Astrocyte (in vitro differentiated cells and primary cell): Measurements from ENCODE around the gene KIR3DL1. TPM values are rescaled to one million over a fixed set of nuclear protein-coding genes. Genes with fewer than 3 reads are reported as not detected.

ENCODE experiments used
- DNase-seq: peaks from one replicate; pipeline ENCODE4 v3.0.0-alpha.2; 2010; ENCODE audit warnings: low read depth
- FAIRE-seq: peaks from 2 replicates; lab custom pipeline; 2011; peaks lifted over from hg19 to GRCh38; lab: Jason Lieb, UNC
- H2AFZ ChIP-seq: 2 replicates; pipeline ENCODE4 v1.6.0; 2012; ENCODE audit warnings: low read depth, low read length, inconsistent platforms
- H3K27ac ChIP-seq: 2 replicates; pipeline ENCODE4 v1.5.1; 2011; ENCODE audit warnings: low read depth, low read length, inconsistent platforms
- H3K27me3 ChIP-seq: 2 replicates; pipeline ENCODE4 v1.6.0; 2011; ENCODE audit warnings: low read length, inconsistent platforms; ENCODE audit not compliant: insufficient read depth
- H3K36me3 ChIP-seq: 2 replicates; pipeline ENCODE4 v1.5.1; 2011; ENCODE audit warnings: low read length, inconsistent platforms; ENCODE audit not compliant: insufficient read depth
- H3K4me1 ChIP-seq: 2 replicates; pipeline ENCODE4 v1.5.1; 2011; ENCODE audit warnings: low read length, inconsistent platforms; ENCODE audit not compliant: insufficient read depth
- H3K4me2 ChIP-seq: 2 replicates; pipeline ENCODE4 v1.6.0; 2012; ENCODE audit warnings: low read length, inconsistent platforms
- H3K4me3 ChIP-seq: 2 replicates; pipeline ENCODE4 v1.5.1; 2011; ENCODE audit warnings: low read depth, mild to moderate bottlenecking, low read length, inconsistent platforms; ENCODE audit not compliant: insufficient read depth
- H3K79me2 ChIP-seq: 2 replicates; pipeline ENCODE4 v1.6.0; 2012; ENCODE audit warnings: mild to moderate bottlenecking, low read length, inconsistent platforms; ENCODE audit not compliant: insufficient read depth
- H3K9ac ChIP-seq: 2 replicates; pipeline ENCODE4 v1.6.0; 2012; ENCODE audit warnings: mild to moderate bottlenecking, low read length, inconsistent platforms
- H3K9me3 ChIP-seq: 2 replicates; pipeline ENCODE4 v1.5.1; 2012; ENCODE audit warnings: low read depth, mild to moderate bottlenecking, low read length, inconsistent platforms; ENCODE audit not compliant: insufficient read depth
- H4K20me1 ChIP-seq: 2 replicates; pipeline ENCODE4 v1.6.0; 2012; ENCODE audit warnings: low read length, inconsistent platforms; ENCODE audit not compliant: insufficient read depth
- H3K27ac Mint-ChIP-seq: one replicate; pipeline ENCODE4 v1.8.0; 2021; ENCODE audit warnings: mild to moderate bottlenecking, mixed read lengths; ENCODE audit not compliant: unreplicated experiment
- H3K27me3 Mint-ChIP-seq: one replicate; pipeline ENCODE4 v1.8.0; 2021; ENCODE audit warnings: low read depth, mixed read lengths; ENCODE audit not compliant: unreplicated experiment
- H3K36me3 Mint-ChIP-seq: one replicate; pipeline ENCODE4 v1.8.0; 2021; ENCODE audit warnings: low read depth, mixed read lengths; ENCODE audit not compliant: unreplicated experiment
- H3K4me1 Mint-ChIP-seq: one replicate; pipeline ENCODE4 v1.8.0; 2021; ENCODE audit warnings: low read depth, mixed read lengths; ENCODE audit not compliant: unreplicated experiment
- H3K4me3 Mint-ChIP-seq: one replicate; pipeline ENCODE4 v1.8.0; 2021; ENCODE audit warnings: mild to moderate bottlenecking, moderate library complexity, mixed read lengths; ENCODE audit not compliant: unreplicated experiment
- H3K9me3 Mint-ChIP-seq: one replicate; pipeline ENCODE4 v1.8.0; 2021; ENCODE audit warnings: mild to moderate bottlenecking, mixed read lengths; ENCODE audit not compliant: unreplicated experiment
- EZH2 ChIP-seq: IDR thresholded peaks from 2 replicates; pipeline ENCODE4 v1.6.1; 2012; ENCODE audit warnings: mild to moderate bottlenecking, low read length, inconsistent platforms; ENCODE audit not compliant: insufficient read depth
- total RNA-seq: library from RNA; stranded (reverse); gene quantifications from 2 replicates; pipeline ENCODE4 v1.2.1, GENCODE V29; 2021
- TF ChIP-seq, protein P1 (sequence below): IDR thresholded peaks from 2 replicates; pipeline ENCODE4 v1.5.1; 2011; ENCODE audit warnings: low read depth, mild to moderate bottlenecking, inconsistent platforms, low read length, moderate library complexity; ENCODE audit not compliant: insufficient read depth

Gene KIR3DL1
- total RNA-seq, 1 donor from 2014 or later: not detected

DNA sequence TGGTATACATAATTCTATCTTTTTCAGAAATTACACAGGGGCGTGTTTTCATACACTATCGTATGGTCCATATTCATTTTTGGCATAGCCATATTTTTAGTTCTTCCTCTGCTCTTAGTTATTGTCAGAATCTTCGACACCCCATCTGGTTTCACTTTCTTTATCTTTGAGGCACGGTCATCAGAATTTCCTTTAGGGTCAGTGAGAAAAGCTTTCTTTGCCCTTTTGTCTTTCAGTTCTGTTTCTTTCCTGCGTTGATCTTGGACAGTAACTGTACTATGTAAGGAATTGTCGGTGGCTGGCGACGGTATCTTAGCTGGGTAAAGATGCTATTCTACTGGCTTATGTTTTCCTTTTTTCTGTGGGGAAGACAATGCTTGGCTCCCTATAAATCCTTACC is 23.5 kb upstream of the KIR3DL1 start:
- Mint-ChIP-seq H3K27me3 (no peaks in the 10 kb centered on the region), H3K27ac (no peak overlapping the region), H3K4me1 (no peaks in the 10 kb centered on the region), H3K9me3 (peaks cover 9% of the 10 kb centered on the region), H3K4me3 (no peak overlapping the region), H3K36me3 (no peaks in the 10 kb centered on the region)
- Histone ChIP-seq H3K27me3 (no peaks in the 10 kb centered on the region), H3K4me2 (no peak overlapping the region), H3K9me3 (peaks cover 3% of the 10 kb centered on the region), H4K20me1 (no peaks in the 10 kb centered on the region), H2AFZ (no peak overlapping the region), H3K9ac (no peak overlapping the region), H3K4me1 (no peaks in the 10 kb centered on the region), H3K27ac (no peak overlapping the region), H3K4me3 (no peak overlapping the region), H3K36me3 (no peaks in the 10 kb centered on the region), H3K79me2 (no peaks in the 10 kb centered on the region)
- no peak for TF ChIP-seq EZH2
- TF ChIP-seq, protein P1, sequence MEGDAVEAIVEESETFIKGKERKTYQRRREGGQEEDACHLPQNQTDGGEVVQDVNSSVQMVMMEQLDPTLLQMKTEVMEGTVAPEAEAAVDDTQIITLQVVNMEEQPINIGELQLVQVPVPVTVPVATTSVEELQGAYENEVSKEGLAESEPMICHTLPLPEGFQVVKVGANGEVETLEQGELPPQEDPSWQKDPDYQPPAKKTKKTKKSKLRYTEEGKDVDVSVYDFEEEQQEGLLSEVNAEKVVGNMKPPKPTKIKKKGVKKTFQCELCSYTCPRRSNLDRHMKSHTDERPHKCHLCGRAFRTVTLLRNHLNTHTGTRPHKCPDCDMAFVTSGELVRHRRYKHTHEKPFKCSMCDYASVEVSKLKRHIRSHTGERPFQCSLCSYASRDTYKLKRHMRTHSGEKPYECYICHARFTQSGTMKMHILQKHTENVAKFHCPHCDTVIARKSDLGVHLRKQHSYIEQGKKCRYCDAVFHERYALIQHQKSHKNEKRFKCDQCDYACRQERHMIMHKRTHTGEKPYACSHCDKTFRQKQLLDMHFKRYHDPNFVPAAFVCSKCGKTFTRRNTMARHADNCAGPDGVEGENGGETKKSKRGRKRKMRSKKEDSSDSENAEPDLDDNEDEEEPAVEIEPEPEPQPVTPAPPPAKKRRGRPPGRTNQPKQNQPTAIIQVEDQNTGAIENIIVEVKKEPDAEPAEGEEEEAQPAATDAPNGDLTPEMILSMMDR: no peak
- no peak for DNase-seq
- no peak for FAIRE-seq

GRCh38 chr19:54795758-54796157 is 20.5 kb upstream of the KIR3DL1 start:
- Histone ChIP-seq H2AFZ (no peak overlapping the region), H3K4me1 (no peaks in the 10 kb centered on the region), H3K9ac (no peak overlapping the region), H3K9me3 (peaks cover 3% of the 10 kb centered on the region), H4K20me1 (no peaks in the 10 kb centered on the region), H3K27ac (no peak overlapping the region), H3K79me2 (no peaks in the 10 kb centered on the region), H3K4me3 (no peak overlapping the region), H3K36me3 (no peaks in the 10 kb centered on the region), H3K4me2 (no peak overlapping the region), H3K27me3 (no peaks in the 10 kb centered on the region)
- H3K27me3 Mint-ChIP-seq: no peaks in the 10 kb centered on the region
- H3K36me3 Mint-ChIP-seq: no peaks in the 10 kb centered on the region
- no peak overlapping the region for H3K27ac Mint-ChIP-seq
- peaks cover 5% of the 10 kb centered on the region for H3K9me3 Mint-ChIP-seq
- TF ChIP-seq, protein P1: no peak
- no peak for TF ChIP-seq EZH2
- H3K4me1 Mint-ChIP-seq: no peaks in the 10 kb centered on the region
- no peak for FAIRE-seq
- no peak for DNase-seq
- H3K4me3 Mint-ChIP-seq: no peak overlapping the region

DNA sequence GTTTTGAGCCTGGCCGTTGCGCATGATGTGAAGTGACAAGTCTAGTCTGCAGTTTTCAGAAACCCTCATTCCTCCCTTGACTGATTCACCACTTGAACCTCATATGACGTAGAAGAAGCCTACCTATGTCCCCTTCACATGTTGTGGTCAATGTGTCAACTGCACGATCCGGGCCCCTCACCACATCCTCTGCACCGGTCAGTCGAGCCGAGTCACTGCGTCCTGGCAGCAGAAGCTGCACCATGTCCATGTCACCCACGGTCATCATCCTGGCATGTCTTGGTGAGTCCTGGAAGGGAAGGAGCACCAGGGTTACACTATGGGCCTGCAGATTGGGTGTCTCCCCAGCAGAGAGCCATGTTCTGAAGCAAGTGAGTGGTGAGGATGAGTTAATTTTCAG is 12.9 kb upstream of the KIR3DL1 start, which contains the start of gene KIR2DL4:
Gene KIR2DL4 (plus strand): TSS at position 201 of the 400 bp plus-strand sequence. CDS start 42 bp downstream, at position 243.
- no peaks in the 10 kb centered on the region for H3K79me2 ChIP-seq
- H3K9me3 Mint-ChIP-seq: peaks cover 7% of the 10 kb centered on the region
- no peaks in the 10 kb centered on the region for H3K36me3 ChIP-seq
- no peaks in the 10 kb centered on the region for H3K27me3 Mint-ChIP-seq
- FAIRE-seq: no peak
- TF ChIP-seq, protein P1: no peak
- TF ChIP-seq EZH2: no peak
- peaks cover 12% of the 10 kb centered on the region for H3K9me3 ChIP-seq
- no peak within 1 kb of the TSS for H3K4me3 ChIP-seq
- H3K4me3 Mint-ChIP-seq: no peak within 1 kb of the TSS
- H3K27ac Mint-ChIP-seq: no peak within 1 kb of the TSS
- H4K20me1 ChIP-seq: no peaks in the 10 kb centered on the region
- no peak within 1 kb of the TSS for H3K9ac ChIP-seq
- H3K27me3 ChIP-seq: no peaks in the 10 kb centered on the region
- H3K4me1 ChIP-seq: no peaks in the 10 kb centered on the region
- no peak within 1 kb of the TSS for H3K27ac ChIP-seq
- H3K36me3 Mint-ChIP-seq: no peaks in the 10 kb centered on the region
- no peak within 1 kb of the TSS for H2AFZ ChIP-seq
- no peak within 1 kb of the TSS for H3K4me2 ChIP-seq
- no peaks in the 10 kb centered on the region for H3K4me1 Mint-ChIP-seq
- no peak for DNase-seq
